HCT116 (cell line): ENCODE results near the gene ZDHHC9. TPM values are rescaled to one million over a fixed set of nuclear protein-coding genes. Genes with fewer than 3 reads are reported as not detected.

Experiments used
- ATAC-seq: fragments of 200-7000 bp; cut with Tn5 transposase; 2 replicates; pipeline ENCODE4 v1.9.1; 2020; ENCODE audit warnings: mild to moderate bottlenecking, moderate library complexity
- BruUV-seq: library from RNA; stranded (reverse); fragments of 400-500 nt; replicated peaks from 2 replicates; lab custom pipeline; 2021; lab: Mats Ljungman, UMichigan
- CTCF ChIA-PET: fragments of 300-600 bp; sonication (Branson Sonifier 250); formaldehyde crosslinking; loops from one replicate; lab custom pipeline; 2021; ENCODE audit warnings: antibody characterized with exemption; lab: Charles Lee
- POLR2A ChIA-PET: fragments of 300-600, 350-600 bp; sonication (Branson Sonifier 250); formaldehyde crosslinking; loops from one replicate; lab custom pipeline; 2021; ENCODE audit warnings: antibody characterized with exemption; lab: Charles Lee
- RAD21 ChIA-PET, 2 experiments: fragments of 300-600 bp; sonication (Branson Sonifier 250); formaldehyde crosslinking; loops; one replicate each; lab custom pipeline; 2023; ENCODE audit warnings: low total read pairs in 2 of 2; ENCODE audit not compliant: uncharacterized antibody in 2 of 2, unreplicated experiment in 2 of 2, low non-redundant PET in 1 of 2; lab: Charles Lee
- DNase-seq: peaks from one replicate; pipeline ENCODE4 v3.0.0-alpha.2; 2010; ENCODE audit warnings: low read depth, low spot score
- H2AFZ ChIP-seq: fragments of 200-600 bp; shearing (Covaris generic), sonication (generic); 2 replicates; pipeline ENCODE4 v1.6.1; 2017; ENCODE audit warnings: low read depth, mixed run types, mixed read lengths, antibody characterized with exemption, low read length; ENCODE audit not compliant: poor library complexity, severe bottlenecking
- H3K27ac ChIP-seq: 2 replicates; pipeline ENCODE4 v1.5.1; 2012; ENCODE audit warnings: low read depth, low read length
- H3K27me3 ChIP-seq: fragments of 200-600 bp; sonication (generic); 2 replicates; pipeline ENCODE4 v1.6.1; 2016; ENCODE audit warnings: mixed run types, low read length, mixed read lengths; ENCODE audit not compliant: insufficient read depth
- H3K36me3 ChIP-seq, 2 experiments: fragments of 200-500 bp in 1 of 2; fragments of 200-600 bp in 1 of 2; sonication (Bioruptor generic) in 1 of 2; sonication (generic) in 1 of 2; 2 replicates each; pipeline versions ENCODE4 v1.5.1 to v1.6.1; 2014 to 2016; ENCODE audit warnings: low read length in 2 of 2, inconsistent platforms in 1 of 2, mixed read lengths in 1 of 2, mixed run types in 1 of 2; ENCODE audit not compliant: insufficient read depth in 2 of 2, control insufficient read depth in 1 of 2
- H3K4me1 ChIP-seq, 2 experiments: fragments of 200-600 bp in 1 of 2; sonication (generic) in 1 of 2; 2 replicates each; pipeline versions ENCODE4 v1.5.1 to v1.6.1; 2012 to 2017; ENCODE audit warnings: low read length in 2 of 2, inconsistent platforms in 1 of 2, mild to moderate bottlenecking in 1 of 2, mixed read lengths in 1 of 2, mixed run types in 1 of 2, moderate library complexity in 1 of 2; ENCODE audit not compliant: insufficient read depth in 2 of 2, control insufficient read depth in 1 of 2
- H3K4me2 ChIP-seq: fragments of 200-600 bp; sonication (generic); 2 replicates; pipeline ENCODE4 v1.6.1; 2017; ENCODE audit warnings: mixed run types, low read length, mixed read lengths
- H3K4me3 ChIP-seq, 2 experiments: fragments of 200-600 bp in 1 of 2; sonication (generic) in 1 of 2; replicated peaks in 1 of 2; 2 replicates each; pipeline ENCODE4 v1.5.1; 2011 to 2016; ENCODE audit warnings: low read length in 2 of 2, control low read depth in 1 of 2, low read depth in 1 of 2, mild to moderate bottlenecking in 1 of 2, mixed read lengths in 1 of 2, mixed run types in 1 of 2
- H3K79me2 ChIP-seq: fragments of 200-600 bp; sonication (generic); 2 replicates; pipeline ENCODE4 v1.6.1; 2017; ENCODE audit warnings: mild to moderate bottlenecking, mixed run types, low read length, moderate library complexity, mixed read lengths; ENCODE audit not compliant: insufficient read depth
- H3K9ac ChIP-seq: fragments of 200-600 bp; sonication (generic); 2 replicates; pipeline ENCODE4 v1.6.1; 2016; ENCODE audit warnings: low read length, mixed read lengths
- H3K9me2 ChIP-seq: fragments of 200-600 bp; sonication (generic), shearing (Covaris generic); 2 replicates; pipeline ENCODE4 v1.6.1; 2017; ENCODE audit warnings: mixed run types, mild to moderate bottlenecking, moderate library complexity; ENCODE audit not compliant: insufficient read depth
- H3K9me3 ChIP-seq, 2 experiments: fragments of 200-500 bp in 1 of 2; fragments of 200-600 bp in 1 of 2; sonication (Bioruptor generic) in 1 of 2; sonication (generic) in 1 of 2; 2 replicates each; pipeline ENCODE4 v1.6.1; 2014 to 2017; ENCODE audit warnings: low read length in 2 of 2, mixed read lengths in 2 of 2, inconsistent platforms in 1 of 2, low read depth in 1 of 2, mild to moderate bottlenecking in 1 of 2, mixed run types in 1 of 2, moderate library complexity in 1 of 2; ENCODE audit not compliant: control insufficient read depth in 1 of 2, insufficient read depth in 1 of 2
- H4K20me1 ChIP-seq: fragments of 200-600 bp; sonication (generic), shearing (Covaris generic); 2 replicates; pipeline ENCODE4 v1.6.1; 2017; ENCODE audit warnings: mixed run types, mild to moderate bottlenecking, moderate library complexity; ENCODE audit not compliant: insufficient read depth
- CBX3 ChIP-seq: IDR thresholded peaks from 2 replicates; pipeline ENCODE4 v1.6.1; 2012; ENCODE audit warnings: low read depth
- CEBPB ChIP-seq: IDR thresholded peaks from 2 replicates; pipeline ENCODE4 v1.6.1; 2012; ENCODE audit warnings: low read depth
- EGR1 ChIP-seq: IDR thresholded peaks from 2 replicates; pipeline ENCODE4 v1.6.1; 2012; ENCODE audit warnings: low read depth
- ELF1 ChIP-seq: IDR thresholded peaks from 2 replicates; pipeline ENCODE4 v1.6.1; 2012; ENCODE audit warnings: low read depth, borderline replicate concordance
- EZH2phosphoT487 ChIP-seq: fragments of 200-600 bp; IDR thresholded peaks from 2 replicates; pipeline ENCODE4 v1.6.1; 2018; ENCODE audit warnings: antibody characterized with exemption, borderline replicate concordance
- FOSL1 ChIP-seq: IDR thresholded peaks from 2 replicates; pipeline ENCODE4 v1.6.1; 2012; ENCODE audit warnings: low read depth
- POLR2AphosphoS5 ChIP-seq: IDR thresholded peaks from 2 replicates; pipeline ENCODE4 v1.6.1; 2011; ENCODE audit warnings: mild to moderate bottlenecking, low read depth, low read length, moderate library complexity
- RAD21 ChIP-seq: IDR thresholded peaks from 2 replicates; pipeline ENCODE4 v1.6.1; 2012; ENCODE audit warnings: low read depth, mild to moderate bottlenecking
- ZFX ChIP-seq: fragments of 450-650 bp; IDR thresholded peaks from 2 replicates; pipeline ENCODE4 v1.6.1; 2017
- ZNF274 ChIP-seq: fragments of 200-500 bp; sonication (Bioruptor generic); IDR thresholded peaks from 2 replicates; pipeline ENCODE4 v1.6.1; 2014; ENCODE audit warnings: mild to moderate bottlenecking, low read depth, low read length, inconsistent platforms
- intact Hi-C: fragments of 100-400 bp; cut with micrococcal nuclease; formaldehyde crosslinking; loops from 2 replicates; pipeline ENCODE4 v1.10.0; 2022
- total RNA-seq: library from RNA; stranded (reverse); gene quantifications from one replicate; pipeline ENCODE4 v1.2.1, GENCODE V29; 2021; ENCODE audit not compliant: unreplicated experiment
- TF ChIP-seq, protein P1 (sequence below): IDR thresholded peaks from 2 replicates; pipeline ENCODE4 v1.6.1; 2012
- TF ChIP-seq, protein P2 (sequence below): IDR thresholded peaks from 2 replicates; pipeline ENCODE4 v1.6.1; 2012
- TF ChIP-seq, protein P3 (sequence below): IDR thresholded peaks from 2 replicates; pipeline ENCODE4 v1.6.1; 2011; ENCODE audit warnings: mild to moderate bottlenecking, low read length, moderate library complexity; ENCODE audit not compliant: insufficient replicate concordance; ENCODE audit errors: extremely low read depth

ZDHHC9 gene
- total RNA-seq, 1 experiment from 2014 or later = 18.9 TPM

DNA sequence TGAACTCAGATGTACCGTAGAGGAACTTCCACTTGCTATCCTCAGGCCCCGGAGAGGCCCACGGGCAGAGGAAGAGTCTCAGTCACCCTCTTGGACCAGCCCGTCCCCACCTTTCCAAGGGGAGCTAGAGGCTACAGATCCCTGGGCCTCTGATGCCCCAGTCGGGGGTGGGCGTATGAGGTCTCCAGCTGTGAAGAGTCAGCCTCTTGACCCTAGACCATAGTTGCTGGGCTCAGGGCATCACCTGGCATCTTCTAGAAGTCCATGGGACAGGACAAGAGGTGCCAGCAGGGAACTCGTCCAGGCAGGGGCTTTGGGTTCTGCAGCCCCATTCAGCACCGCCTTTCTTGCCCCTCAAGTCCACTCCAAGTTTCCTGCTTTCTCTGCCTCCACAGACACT lies 52.4 kb downstream of the ZDHHC9 start:
- no peaks in the 10 kb centered on the region for H3K9me2 ChIP-seq
- no peaks in the 10 kb centered on the region for H3K9me3 ChIP-seq
- no peaks in the 10 kb centered on the region for H4K20me1 ChIP-seq
- DNase-seq (no peak), ATAC-seq (no peak)
- POLR2A ChIA-PET = no interaction called here
- RAD21 ChIA-PET = no interaction called here
- CTCF ChIA-PET = no interaction called here
- no peak overlapping the region for H2AFZ ChIP-seq
- H3K4me1 ChIP-seq = no peaks in the 10 kb centered on the region
- no TSS peak for BruUV-seq
- H3K27me3 ChIP-seq = no peaks in the 10 kb centered on the region
- no peak overlapping the region for H3K9ac ChIP-seq
- H3K79me2 ChIP-seq = no peaks in the 10 kb centered on the region
- H3K36me3 ChIP-seq = no peaks in the 10 kb centered on the region
- intact Hi-C loops = no loop called here
- no peak overlapping the region for H3K4me3 ChIP-seq
- H3K4me2 ChIP-seq = no peak overlapping the region
- no peak overlapping the region for H3K27ac ChIP-seq
- no peak for TF ChIP-seq EZH2phosphoT487
- no peak for TF ChIP-seq ZFX
- TF ChIP-seq, protein P1, sequence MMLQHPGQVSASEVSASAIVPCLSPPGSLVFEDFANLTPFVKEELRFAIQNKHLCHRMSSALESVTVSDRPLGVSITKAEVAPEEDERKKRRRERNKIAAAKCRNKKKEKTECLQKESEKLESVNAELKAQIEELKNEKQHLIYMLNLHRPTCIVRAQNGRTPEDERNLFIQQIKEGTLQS = no peak
- TF ChIP-seq CBX3 = no peak
- TF ChIP-seq EGR1 = no peak
- TF ChIP-seq, protein P2, sequence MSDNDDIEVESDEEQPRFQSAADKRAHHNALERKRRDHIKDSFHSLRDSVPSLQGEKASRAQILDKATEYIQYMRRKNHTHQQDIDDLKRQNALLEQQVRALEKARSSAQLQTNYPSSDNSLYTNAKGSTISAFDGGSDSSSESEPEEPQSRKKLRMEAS = no peak
- TF ChIP-seq POLR2AphosphoS5 = no peak

DNA sequence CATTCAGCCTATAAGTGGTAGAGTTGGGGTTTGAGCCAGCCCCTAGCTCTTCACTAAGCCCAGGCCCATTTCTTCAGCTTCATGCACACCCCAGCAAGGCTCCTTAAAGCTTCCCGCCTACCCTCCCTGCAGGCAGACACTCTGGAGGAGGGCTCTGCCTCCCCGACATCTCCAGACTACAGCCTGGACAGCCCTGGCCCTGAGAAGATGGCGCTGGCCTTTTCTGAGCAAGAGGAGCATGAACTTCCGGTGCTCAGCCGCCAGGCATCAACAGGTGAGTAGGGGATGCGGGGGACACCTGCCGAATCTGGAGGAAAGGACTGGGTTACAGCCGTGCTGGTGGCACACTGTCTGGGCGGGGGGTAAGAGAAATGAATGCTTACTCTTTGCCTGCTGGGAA lies 52.9 kb downstream of the ZDHHC9 start:
- Histone ChIP-seq H2AFZ (no peak overlapping the region), H3K27me3 (no peaks in the 10 kb centered on the region), H3K9me2 (no peaks in the 10 kb centered on the region), H3K4me2 (no peak overlapping the region), H3K4me3 (no peak overlapping the region), H4K20me1 (no peaks in the 10 kb centered on the region), H3K27ac (no peak overlapping the region), H3K36me3 (no peaks in the 10 kb centered on the region), H3K4me1 (no peaks in the 10 kb centered on the region)
- POLR2A ChIA-PET = no interaction called here
- TF ChIP-seq CEBPB = no peak
- no peak for TF ChIP-seq ZFX
- no peak for TF ChIP-seq ELF1
- TF ChIP-seq CBX3 = no peak
- TF ChIP-seq ZNF274 = no peak
- no peak for TF ChIP-seq RAD21
- TF ChIP-seq, protein P3, sequence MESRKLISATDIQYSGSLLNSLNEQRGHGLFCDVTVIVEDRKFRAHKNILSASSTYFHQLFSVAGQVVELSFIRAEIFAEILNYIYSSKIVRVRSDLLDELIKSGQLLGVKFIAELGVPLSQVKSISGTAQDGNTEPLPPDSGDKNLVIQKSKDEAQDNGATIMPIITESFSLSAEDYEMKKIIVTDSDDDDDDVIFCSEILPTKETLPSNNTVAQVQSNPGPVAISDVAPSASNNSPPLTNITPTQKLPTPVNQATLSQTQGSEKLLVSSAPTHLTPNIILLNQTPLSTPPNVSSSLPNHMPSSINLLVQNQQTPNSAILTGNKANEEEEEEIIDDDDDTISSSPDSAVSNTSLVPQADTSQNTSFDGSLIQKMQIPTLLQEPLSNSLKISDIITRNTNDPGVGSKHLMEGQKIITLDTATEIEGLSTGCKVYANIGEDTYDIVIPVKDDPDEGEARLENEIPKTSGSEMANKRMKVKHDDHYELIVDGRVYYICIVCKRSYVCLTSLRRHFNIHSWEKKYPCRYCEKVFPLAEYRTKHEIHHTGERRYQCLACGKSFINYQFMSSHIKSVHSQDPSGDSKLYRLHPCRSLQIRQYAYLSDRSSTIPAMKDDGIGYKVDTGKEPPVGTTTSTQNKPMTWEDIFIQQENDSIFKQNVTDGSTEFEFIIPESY = no peak
- no peak for TF ChIP-seq FOSL1
- TF ChIP-seq, all 23 proteins: peak for 0
- BruUV-seq = no TSS peak
- CTCF ChIA-PET = no interaction called here
- DNase-seq (no peak), ATAC-seq (no peak)
- H3K9me3 ChIP-seq = no peaks in the 10 kb centered on the region
- H3K9ac ChIP-seq = no peak overlapping the region
- intact Hi-C loops = no loop called here
- H3K79me2 ChIP-seq = no peaks in the 10 kb centered on the region
- RAD21 ChIA-PET = no interaction called here
